OCI-LY1 (cell line): ENCODE data around the gene AAK1.

Experiments used
- H2AFZ ChIP-seq: fragments of 200-600 bp; sonication (generic), shearing (Covaris generic); 2 replicates; pipeline ENCODE4 v1.6.0; 2014; ENCODE audit warnings: antibody characterized with exemption, mild to moderate bottlenecking, low read length
- H3F3A ChIP-seq: fragments of 200-600 bp; sonication (generic), shearing (Covaris generic); 2 replicates; pipeline ENCODE4 v1.6.0; 2014; ENCODE audit warnings: mild to moderate bottlenecking, antibody characterized with exemption, low read length, moderate library complexity; ENCODE audit not compliant: insufficient read depth
- H3K27ac ChIP-seq: fragments of 200-600 bp; sonication (generic); 2 replicates; pipeline ENCODE4 v1.5.1; 2014; ENCODE audit warnings: low read length, mixed run types, mild to moderate bottlenecking, low read depth; ENCODE audit not compliant: poor library complexity, severe bottlenecking
- H3K27me3 ChIP-seq: fragments of 200-600 bp; sonication (generic); 2 replicates; pipeline ENCODE4 v1.6.0; 2014; ENCODE audit warnings: antibody characterized with exemption, mild to moderate bottlenecking, low read length, moderate library complexity; ENCODE audit not compliant: insufficient read depth
- H3K36me3 ChIP-seq: fragments of 200-600 bp; sonication (generic); 2 replicates; pipeline ENCODE4 v1.6.1; 2014; ENCODE audit warnings: mild to moderate bottlenecking, antibody characterized with exemption, low read length, moderate library complexity, mixed read lengths; ENCODE audit not compliant: insufficient read depth
- H3K4me1 ChIP-seq: fragments of 200-600 bp; sonication (generic); 2 replicates; pipeline ENCODE4 v1.5.1; 2014; ENCODE audit warnings: mild to moderate bottlenecking, low read length, moderate library complexity; ENCODE audit not compliant: insufficient read depth, severe bottlenecking
- H3K4me2 ChIP-seq: fragments of 200-600 bp; sonication (generic), shearing (Covaris generic); 2 replicates; pipeline ENCODE4 v1.6.1; 2014; ENCODE audit warnings: low read length
- H3K4me3 ChIP-seq: fragments of 200-600 bp; sonication (generic); 2 replicates; pipeline ENCODE4 v1.5.1; 2014; ENCODE audit warnings: low read length, low read depth, mild to moderate bottlenecking, mixed read lengths; ENCODE audit not compliant: poor library complexity, severe bottlenecking
- H3K79me2 ChIP-seq: fragments of 200-600 bp; shearing (Covaris generic); 2 replicates; pipeline ENCODE4 v1.6.1; 2016; ENCODE audit warnings: mixed run types, low read length, mixed read lengths; ENCODE audit not compliant: insufficient read depth
- H3K9ac ChIP-seq: fragments of 200-600 bp; sonication (generic), shearing (Covaris generic); 2 replicates; pipeline ENCODE4 v1.6.1; 2014; ENCODE audit warnings: mild to moderate bottlenecking, low read length, mixed read lengths
- H3K9me2 ChIP-seq: fragments of 200-600 bp; sonication (generic), shearing (Covaris generic); 2 replicates; pipeline ENCODE4 v1.6.1; 2014; ENCODE audit warnings: low read depth, mild to moderate bottlenecking, low read length, mixed read lengths
- H3K9me3 ChIP-seq: fragments of 200-600 bp; shearing (Covaris generic); 2 replicates; pipeline ENCODE4 v1.6.1; 2014; ENCODE audit warnings: low read length, mixed read lengths
- H4K20me1 ChIP-seq: fragments of 200-600 bp; sonication (generic), shearing (Covaris generic); 2 replicates; pipeline ENCODE4 v1.6.0; 2016; ENCODE audit warnings: mild to moderate bottlenecking, low read length; ENCODE audit not compliant: insufficient read depth
- CTCF ChIP-seq: fragments of 200-600 bp; sonication (generic), shearing (Covaris generic); IDR thresholded peaks from 2 replicates; pipeline ENCODE4 v1.5.1; 2017; ENCODE audit warnings: mild to moderate bottlenecking, antibody characterized with exemption, low read length, moderate library complexity, mixed read lengths
- EZH2 ChIP-seq: fragments of 200-600 bp; sonication (generic), shearing (Covaris generic); IDR thresholded peaks from 2 replicates; pipeline ENCODE4 v1.8.0; 2017; ENCODE audit warnings: borderline replicate concordance, mixed run types, mild to moderate bottlenecking, antibody characterized with exemption, low read length, moderate library complexity, mixed read lengths

AAK1 gene

GRCh38 chr2:69571189-69571588, 72.3 kb downstream of the AAK1 start:
- Histone ChIP-seq H3K27ac (no peak overlapping the region), H3K9me2 (no peaks in the 10 kb centered on the region), H3K4me2 (no peak overlapping the region), H3K27me3 (no peaks in the 10 kb centered on the region), H3K79me2 (no peaks in the 10 kb centered on the region), H3F3A (no peaks in the 10 kb centered on the region), H3K36me3 (no peaks in the 10 kb centered on the region), H3K4me1 (no peaks in the 10 kb centered on the region), H3K9ac (no peak overlapping the region), H3K4me3 (no peak overlapping the region), H2AFZ (no peak overlapping the region), H3K9me3 (no peaks in the 10 kb centered on the region), H4K20me1 (no peaks in the 10 kb centered on the region)
- TF ChIP-seq CTCF (no peak), EZH2 (no peak)

- H3F3A ChIP-seq = no peaks in the 10 kb centered on the region
- H3K27me3 ChIP-seq = no peaks in the 10 kb centered on the region
- no peaks in the 10 kb centered on the region for H3K79me2 ChIP-seq
- H2AFZ ChIP-seq = no peak overlapping the region
- H3K9me3 ChIP-seq = no peaks in the 10 kb centered on the region
- H3K27ac ChIP-seq = no peak overlapping the region
- H3K9me2 ChIP-seq = no peaks in the 10 kb centered on the region
- no peaks in the 10 kb centered on the region for H3K4me1 ChIP-seq
- no peak overlapping the region for H3K9ac ChIP-seq
- no peaks in the 10 kb centered on the region for H4K20me1 ChIP-seq
- H3K36me3 ChIP-seq = no peaks in the 10 kb centered on the region
- H3K4me3 ChIP-seq = no peak overlapping the region
- TF ChIP-seq EZH2 = no peak
- no peak for TF ChIP-seq CTCF
- H3K4me2 ChIP-seq = no peak overlapping the region
Observed at GRCh38 chr2:69570474-69570873, 73.1 kb downstream of the AAK1 start.

- H3K79me2 ChIP-seq = no peaks in the 10 kb centered on the region
- H2AFZ ChIP-seq = no peak overlapping the region
- H3K27ac ChIP-seq = no peak overlapping the region
- H4K20me1 ChIP-seq = no peaks in the 10 kb centered on the region
- H3K9me2 ChIP-seq = no peaks in the 10 kb centered on the region
- no peak overlapping the region for H3K9ac ChIP-seq
- no peaks in the 10 kb centered on the region for H3F3A ChIP-seq
- no peaks in the 10 kb centered on the region for H3K9me3 ChIP-seq
- H3K4me2 ChIP-seq = no peak overlapping the region
- H3K4me3 ChIP-seq = no peak overlapping the region
- H3K27me3 ChIP-seq = no peaks in the 10 kb centered on the region
- TF ChIP-seq CTCF = no peak
- TF ChIP-seq EZH2 = no peak
- H3K36me3 ChIP-seq = no peaks in the 10 kb centered on the region
- no peaks in the 10 kb centered on the region for H3K4me1 ChIP-seq
Observed at GRCh38 chr2:69567909-69568300, 75.6 kb downstream of the AAK1 start.
